Mesenchymal stem cell (in vitro differentiated cells and primary cell): ENCODE data around the gene BFSP2.

Experiments
- DNase-seq: peaks from one replicate; pipeline ENCODE4 v3.0.0-alpha.2; 2013
- H2AFZ ChIP-seq: one replicate; pipeline ENCODE4 v1.6.1; 2013; ENCODE audit warnings: low read depth, mild to moderate bottlenecking, control low read depth, inconsistent platforms, low read length, moderate library complexity
- H2AK5ac ChIP-seq: 2 replicates; pipeline ENCODE4 v1.6.1; 2013; ENCODE audit warnings: low read length, moderate library complexity, mild to moderate bottlenecking, inconsistent platforms; ENCODE audit not compliant: severe bottlenecking
- H2BK120ac ChIP-seq: one replicate; pipeline ENCODE4 v1.6.1; 2013; ENCODE audit warnings: low read depth, mild to moderate bottlenecking, inconsistent platforms, low read length, moderate library complexity
- H2BK12ac ChIP-seq, 2 experiments: one replicate each; pipeline ENCODE4 v1.6.1; 2013; ENCODE audit warnings: inconsistent platforms in 2 of 2, low read length in 2 of 2, mild to moderate bottlenecking in 2 of 2, moderate library complexity in 2 of 2, control low read depth in 1 of 2
- H2BK15ac ChIP-seq: one replicate; pipeline ENCODE4 v1.6.1; 2013; ENCODE audit warnings: mild to moderate bottlenecking, low read depth, inconsistent platforms; ENCODE audit not compliant: poor library complexity, severe bottlenecking
- H2BK5ac ChIP-seq: 2 replicates; pipeline ENCODE4 v1.6.1; 2013; ENCODE audit warnings: low read depth, mild to moderate bottlenecking, low read length, control low read depth, inconsistent platforms; ENCODE audit not compliant: poor library complexity, severe bottlenecking
- H3K14ac ChIP-seq, 2 experiments: one replicate each; pipeline ENCODE4 v1.6.1; 2013; ENCODE audit warnings: inconsistent platforms in 2 of 2, low read length in 2 of 2, control low read depth in 1 of 2, mild to moderate bottlenecking in 1 of 2, moderate library complexity in 1 of 2
- H3K18ac ChIP-seq, 2 experiments: one replicate each; pipeline ENCODE4 v1.6.1; 2013; ENCODE audit warnings: inconsistent platforms in 2 of 2, low read length in 2 of 2, control low read depth in 1 of 2, low read depth in 1 of 2, mild to moderate bottlenecking in 1 of 2
- H3K23ac ChIP-seq, 2 experiments: one replicate each; pipeline ENCODE4 v1.6.1; 2013; ENCODE audit warnings: inconsistent platforms in 2 of 2, low read length in 2 of 2, mild to moderate bottlenecking in 2 of 2, moderate library complexity in 2 of 2, control low read depth in 1 of 2
- H3K27ac ChIP-seq: 2 replicates; pipeline ENCODE4 v1.5.1; 2013; ENCODE audit warnings: mild to moderate bottlenecking, moderate library complexity, low read length, control low read depth, inconsistent platforms; ENCODE audit not compliant: poor library complexity, severe bottlenecking
- H3K27me3 ChIP-seq, 2 experiments: 2 replicates each; pipeline versions ENCODE4 v1.6.1 to v1.7.0; 2013; ENCODE audit warnings: low read length in 2 of 2, mild to moderate bottlenecking in 2 of 2, moderate library complexity in 2 of 2, control low read depth in 1 of 2, inconsistent platforms in 1 of 2; ENCODE audit not compliant: control insufficient read depth in 1 of 2, insufficient read depth in 1 of 2
- H3K36me3 ChIP-seq, 2 experiments: 2 replicates each; pipeline versions ENCODE4 v1.6.1 to v1.7.0; 2013; ENCODE audit warnings: low read length in 2 of 2, control low read depth in 1 of 2, inconsistent platforms in 1 of 2, low read depth in 1 of 2, mild to moderate bottlenecking in 1 of 2; ENCODE audit not compliant: insufficient read depth in 2 of 2, control insufficient read depth in 1 of 2
- H3K4ac ChIP-seq, 2 experiments: one replicate each; pipeline ENCODE4 v1.6.1; 2013; ENCODE audit warnings: inconsistent platforms in 2 of 2, low read length in 2 of 2, mild to moderate bottlenecking in 2 of 2, moderate library complexity in 2 of 2, control low read depth in 1 of 2, low read depth in 1 of 2
- H3K4me1 ChIP-seq: 2 replicates; pipeline ENCODE4 v1.6.1; 2013; ENCODE audit warnings: low read depth, low read length, control low read depth; ENCODE audit not compliant: control insufficient read depth, insufficient read depth
- H3K4me2 ChIP-seq: 2 replicates; pipeline ENCODE4 v1.6.1; 2013; ENCODE audit warnings: low read length, mild to moderate bottlenecking, inconsistent platforms; ENCODE audit not compliant: poor library complexity, severe bottlenecking
- H3K4me3 ChIP-seq, 2 experiments: 2 replicates each; pipeline versions ENCODE4 v1.5.1 to v1.7.0; 2013; ENCODE audit warnings: low read length in 2 of 2, mild to moderate bottlenecking in 2 of 2, control low read depth in 1 of 2, low read depth in 1 of 2; ENCODE audit not compliant: insufficient read depth in 1 of 2
- H3K79me1 ChIP-seq: replicated peaks from 2 replicates; pipeline ENCODE4 v1.6.1; 2013; ENCODE audit warnings: mild to moderate bottlenecking, control low read depth, low read length, inconsistent platforms; ENCODE audit not compliant: poor library complexity, severe bottlenecking
- H3K9ac ChIP-seq: 2 replicates; pipeline ENCODE4 v1.7.0; 2013; ENCODE audit warnings: mild to moderate bottlenecking, low read length, moderate library complexity
- H3K9me3 ChIP-seq: 2 replicates; pipeline ENCODE4 v1.7.0; 2013; ENCODE audit warnings: mild to moderate bottlenecking, low read length; ENCODE audit not compliant: control insufficient read depth
- H4K8ac ChIP-seq: one replicate; pipeline ENCODE4 v1.6.1; 2013; ENCODE audit warnings: inconsistent platforms, mild to moderate bottlenecking, low read length, moderate library complexity
- H4K91ac ChIP-seq: one replicate; pipeline ENCODE4 v1.6.1; 2013; ENCODE audit warnings: mild to moderate bottlenecking, low read length, inconsistent platforms
- WGBS: methylation state at CpG from one replicate; pipeline ENCODE4 v1.1.7; 2013; ENCODE audit warnings: mixed read lengths; 5-methylcytosine and 5-hydroxymethylcytosine counted together

The BFSP2 gene

DNA sequence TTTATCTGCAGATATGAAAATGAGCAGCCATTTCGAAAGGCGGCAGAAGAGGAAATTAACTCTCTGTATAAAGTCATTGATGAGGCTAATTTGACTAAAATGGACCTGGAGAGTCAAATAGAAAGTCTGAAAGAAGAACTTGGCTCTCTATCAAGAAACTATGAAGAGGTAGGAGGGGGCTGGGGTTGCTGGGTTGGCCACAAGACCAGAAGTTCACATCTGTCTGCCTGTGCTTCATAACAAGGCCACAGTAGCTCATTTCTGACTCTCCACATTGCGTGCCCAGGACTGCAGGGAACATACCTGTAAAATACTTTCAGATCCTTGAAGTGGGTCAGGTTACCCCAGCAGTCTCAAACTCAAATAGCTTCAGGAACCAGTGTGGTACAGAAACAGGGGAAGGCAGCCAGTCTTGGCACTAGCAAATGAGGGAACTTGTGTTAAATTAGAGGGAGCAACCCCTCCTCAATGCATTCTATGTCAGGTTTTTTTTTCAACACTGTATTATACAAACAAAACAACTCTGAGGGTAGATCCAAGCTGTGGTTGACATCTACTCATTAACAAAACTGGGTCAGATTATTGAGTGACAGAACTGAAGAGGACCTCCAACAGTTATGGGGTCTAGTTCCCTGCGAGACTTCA lies 48.7 kb downstream of the BFSP2 start:
- no peak overlapping the region for H4K8ac ChIP-seq
- H2BK5ac ChIP-seq = no peak overlapping the region
- H3K4me3 ChIP-seq = no peak overlapping the region
- no peak overlapping the region for H3K18ac ChIP-seq
- peaks cover 0 to 5% of the 10 kb centered on the region in 2 experiments for H3K27me3 ChIP-seq
- no peak overlapping the region for H3K23ac ChIP-seq
- H3K14ac ChIP-seq = no peak overlapping the region
- H4K91ac ChIP-seq = no peak overlapping the region
- H2AFZ ChIP-seq = no peak overlapping the region
- H3K36me3 ChIP-seq = no peaks in the 10 kb centered on the region
- no peak overlapping the region for H2AK5ac ChIP-seq
- H3K27ac ChIP-seq = no peak overlapping the region
- no peak overlapping the region for H2BK120ac ChIP-seq
- no peaks in the 10 kb centered on the region for H3K9me3 ChIP-seq
- no peak overlapping the region for H3K4ac ChIP-seq
- H3K4me1 ChIP-seq = peaks cover 2% of the 10 kb centered on the region
- no peaks in the 10 kb centered on the region for H3K79me1 ChIP-seq
- DNase-seq = no peak
- no peak overlapping the region for H2BK15ac ChIP-seq
- no peak overlapping the region for H2BK12ac ChIP-seq
- 71% methylated on average over 4 of the region's 4 CpGs for WGBS
- no peak overlapping the region for H3K9ac ChIP-seq
- no peak overlapping the region for H3K4me2 ChIP-seq

DNA sequence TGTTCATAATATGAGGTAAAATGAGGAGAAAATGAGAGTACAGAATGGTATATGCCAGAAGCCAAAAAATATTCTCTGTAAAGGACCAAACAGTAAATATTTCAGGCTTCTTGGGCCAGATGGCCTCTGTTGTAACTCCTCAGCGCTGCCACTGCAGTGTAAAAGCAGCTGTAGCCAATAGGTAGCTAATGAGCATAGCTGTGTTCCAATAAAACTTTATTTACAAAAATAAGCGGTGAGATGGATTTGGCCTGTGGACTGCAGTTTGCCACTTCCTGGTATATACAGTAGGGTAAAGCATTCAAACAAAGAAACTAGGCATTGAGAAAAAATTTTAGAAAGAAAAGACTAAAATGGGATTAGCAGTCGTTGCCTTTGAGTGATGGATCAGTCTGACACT lies 51.5 kb downstream of the BFSP2 start:
- Histone ChIP-seq H2AK5ac (no peak overlapping the region), H3K27ac (no peak overlapping the region), H3K23ac (no peak overlapping the region), H3K4me1 (peaks cover 2% of the 10 kb centered on the region), H2BK120ac (no peak overlapping the region), H3K9ac (no peak overlapping the region), H3K79me1 (no peaks in the 10 kb centered on the region), H3K4me2 (no peak overlapping the region), H3K4me3 (no peak overlapping the region), H3K14ac (no peak overlapping the region), H3K18ac (no peak overlapping the region), H3K27me3 (peaks cover 0 to 5% of the 10 kb centered on the region in 2 experiments), H2BK12ac (no peak overlapping the region), H3K4ac (no peak overlapping the region), H4K8ac (no peak overlapping the region), H4K91ac (no peak overlapping the region), H3K9me3 (no peaks in the 10 kb centered on the region), H2BK15ac (no peak overlapping the region), H2AFZ (no peak overlapping the region), H3K36me3 (no peaks in the 10 kb centered on the region), H2BK5ac (no peak overlapping the region)
- WGBS = 81% methylated on average over 3 of the region's 3 CpGs
- no peak for DNase-seq

DNA sequence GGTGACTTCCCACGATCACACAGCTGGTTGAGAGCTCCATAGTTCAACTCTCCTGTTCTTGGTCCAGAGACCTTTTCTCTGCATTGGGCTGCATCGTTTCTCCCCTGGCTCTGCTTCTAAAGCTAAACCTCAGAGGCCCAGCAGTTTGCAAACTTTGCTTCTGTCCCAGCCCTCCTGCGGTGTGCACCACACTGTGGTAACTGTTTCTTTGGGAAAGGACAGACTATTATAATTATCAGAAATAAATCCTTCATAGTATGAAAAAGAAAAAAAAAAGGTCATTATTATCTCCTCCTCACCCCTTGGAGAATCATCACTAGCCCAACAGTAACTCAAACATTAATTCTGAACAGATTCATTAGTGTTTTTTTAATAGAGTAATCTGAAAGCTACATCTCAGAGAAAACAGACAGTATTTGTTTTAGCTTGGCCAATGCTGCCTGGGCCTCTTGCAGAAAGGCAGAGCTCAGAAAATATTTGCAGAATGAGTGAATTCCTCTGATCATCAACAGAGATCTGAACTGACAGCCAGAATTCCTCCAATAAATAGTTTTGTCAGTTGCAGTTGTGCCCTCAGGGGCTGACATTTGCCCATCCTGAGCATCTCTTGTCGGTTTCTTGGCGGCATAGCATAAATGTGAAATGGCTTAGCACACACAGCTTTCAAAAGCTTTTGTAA lies 52.9 kb downstream of the BFSP2 start:
- Histone ChIP-seq H4K8ac (no peak overlapping the region), H3K79me1 (no peaks in the 10 kb centered on the region), H2AFZ (no peak overlapping the region), H3K27me3 (peaks cover 0 to 5% of the 10 kb centered on the region in 2 experiments), H3K23ac (no peak overlapping the region), H3K4ac (no peak overlapping the region), H3K9ac (no peak overlapping the region), H3K36me3 (no peaks in the 10 kb centered on the region), H3K9me3 (no peaks in the 10 kb centered on the region), H2AK5ac (no peak overlapping the region), H2BK15ac (no peak overlapping the region), H3K18ac (no peak overlapping the region), H3K4me2 (peak overlapping the region; percentile 19), H3K4me1 (peaks cover 2% of the 10 kb centered on the region), H3K14ac (no peak overlapping the region), H4K91ac (no peak overlapping the region), H3K4me3 (no peak overlapping the region), H2BK120ac (no peak overlapping the region), H2BK12ac (no peak overlapping the region), H3K27ac (peak overlapping the region; percentile 39), H2BK5ac (peak overlapping the region; percentile 19)
- DNase-seq = no peak
- WGBS = 61% methylated on average over 3 of the region's 5 CpGs

DNA sequence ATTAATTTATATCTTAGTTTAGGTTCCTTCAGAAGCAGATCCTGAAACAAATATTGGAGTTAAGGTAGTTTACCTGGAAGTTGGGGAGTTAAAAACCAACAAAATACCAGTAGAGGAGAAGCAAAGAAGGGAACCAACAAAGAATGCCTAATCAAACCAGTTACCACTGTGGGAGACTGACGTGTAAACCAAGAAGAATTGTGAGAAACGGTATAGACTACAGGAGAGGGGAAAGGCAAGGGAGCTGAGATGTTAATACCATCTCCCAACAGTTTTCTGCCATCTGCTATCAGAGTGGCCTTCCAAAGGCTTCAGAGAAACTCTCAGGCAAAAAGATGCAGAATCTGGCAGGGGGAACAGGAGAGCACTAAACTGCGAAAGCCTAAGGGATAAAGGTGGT lies 53.5 kb downstream of the BFSP2 start:
- Histone ChIP-seq H3K27me3 (peaks cover 0 to 5% of the 10 kb centered on the region in 2 experiments), H3K79me1 (no peaks in the 10 kb centered on the region), H3K4me3 (no peak overlapping the region), H3K9me3 (no peaks in the 10 kb centered on the region), H4K91ac (no peak overlapping the region), H3K4me1 (peaks cover 2% of the 10 kb centered on the region), H2BK12ac (no peak overlapping the region), H2AK5ac (no peak overlapping the region), H3K18ac (no peak overlapping the region), H3K36me3 (no peaks in the 10 kb centered on the region), H2BK120ac (no peak overlapping the region), H3K27ac (no peak overlapping the region), H3K4me2 (no peak overlapping the region), H3K14ac (no peak overlapping the region), H3K4ac (no peak overlapping the region), H3K9ac (no peak overlapping the region), H3K23ac (no peak overlapping the region), H2AFZ (no peak overlapping the region), H2BK15ac (no peak overlapping the region), H2BK5ac (no peak overlapping the region), H4K8ac (no peak overlapping the region)
- 100% methylated on average over 1 of the region's 3 CpGs for WGBS
- DNase-seq = no peak
